PFSK-1 (cell line): ENCODE measurements around the gene WBP11.

Experiments
- FOXP2 ChIP-seq: optimal IDR thresholded peaks from 2 replicates; pipeline ENCODE3; 2011; ENCODE audit warnings: borderline replicate concordance, control low read depth, inconsistent platforms; ENCODE audit not compliant: insufficient read depth; ENCODE audit errors: extremely low read length, extremely low read depth
- POLR2AphosphoS5 ChIP-seq: IDR thresholded peaks from 2 replicates; pipeline ENCODE4 v1.6.1; 2012; ENCODE audit warnings: low read depth, mild to moderate bottlenecking, control low read depth, low read length, moderate library complexity
- REST ChIP-seq, 2 experiments: IDR thresholded peaks; 2 replicates each; pipeline versions ENCODE4 v1.6.1 to v1.8.0; 2011 to 2012; ENCODE audit warnings: low read depth in 2 of 2, low read length in 2 of 2, control low read depth in 1 of 2, inconsistent platforms in 1 of 2, mild to moderate bottlenecking in 1 of 2, moderate library complexity in 1 of 2; ENCODE audit not compliant: insufficient read depth in 1 of 2
- SIN3A ChIP-seq: IDR thresholded peaks from 2 replicates; pipeline ENCODE4 v1.6.1; 2012; ENCODE audit warnings: mild to moderate bottlenecking, low read length, moderate library complexity, borderline replicate concordance; ENCODE audit not compliant: insufficient read depth
- TAF1 ChIP-seq: IDR thresholded peaks from 2 replicates; pipeline ENCODE4 v1.6.1; 2012; ENCODE audit warnings: low read length, control low read depth, borderline replicate concordance; ENCODE audit not compliant: insufficient read depth

The WBP11 gene

GRCh38 chr12:14810953-14811483 is 7.7 kb upstream of the WBP11 start:
- TF ChIP-seq POLR2AphosphoS5 (no peak), FOXP2 (no peak), SIN3A (no peak), TAF1 (no peak), REST (IDR thresholded peaks at IDR 0.05; ENCODE audit: insufficient read depth in 1 of 2, low read depth in 2 of 2, low read length in 2 of 2) (no peak)

DNA sequence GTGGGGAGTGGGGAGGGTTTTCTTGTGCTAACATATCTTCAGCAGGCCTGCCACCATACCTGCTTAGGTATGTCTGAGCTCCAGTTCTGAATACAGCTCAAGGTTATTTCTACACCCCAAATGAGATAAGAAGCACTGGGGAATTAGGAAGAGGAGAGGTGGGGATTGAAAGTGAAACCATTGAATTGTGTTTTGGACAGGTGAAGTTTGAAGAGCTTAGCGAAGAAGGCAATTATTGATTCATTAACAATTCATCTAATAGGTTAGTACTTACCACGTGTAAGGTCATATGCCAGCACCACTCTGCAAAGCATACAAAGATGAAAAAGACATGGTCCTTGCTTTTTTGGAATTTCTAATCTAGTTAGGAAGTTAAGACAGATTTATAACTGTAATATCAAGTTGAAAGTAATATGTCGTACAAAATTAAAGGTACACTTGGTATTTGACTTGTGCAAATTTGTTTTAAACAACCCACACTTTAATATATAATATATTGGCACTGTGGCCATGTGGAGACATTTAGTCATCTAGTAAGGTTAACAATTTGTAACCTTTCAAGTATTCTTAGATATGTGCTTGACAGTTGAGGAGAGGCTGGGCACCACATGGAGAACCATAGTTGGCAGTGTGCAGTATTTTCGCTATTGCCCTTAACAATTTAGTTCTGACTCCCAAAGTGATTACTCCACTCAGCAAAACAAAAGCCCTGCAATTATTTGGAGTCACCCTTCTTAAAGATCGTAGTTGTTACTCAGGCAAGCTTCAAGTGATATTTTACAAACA is 7.1 kb upstream of the WBP11 start:
- no peak for TF ChIP-seq SIN3A
- TF ChIP-seq TAF1 = no peak
- no peak for TF ChIP-seq FOXP2
- TF ChIP-seq REST (IDR thresholded peaks at IDR 0.05; ENCODE audit: insufficient read depth in 1 of 2, low read depth in 2 of 2, low read length in 2 of 2) = no peak
- TF ChIP-seq POLR2AphosphoS5 = no peak

GRCh38 chr12:14803830-14804160 is 517 bp upstream of the WBP11 start:
- no peak for TF ChIP-seq POLR2AphosphoS5
- TF ChIP-seq REST (IDR thresholded peaks at IDR 0.05; ENCODE audit: insufficient read depth in 1 of 2, low read depth in 2 of 2, low read length in 2 of 2) = no peak
- no peak for TF ChIP-seq FOXP2
- no peak for TF ChIP-seq SIN3A
- no peak for TF ChIP-seq TAF1

DNA sequence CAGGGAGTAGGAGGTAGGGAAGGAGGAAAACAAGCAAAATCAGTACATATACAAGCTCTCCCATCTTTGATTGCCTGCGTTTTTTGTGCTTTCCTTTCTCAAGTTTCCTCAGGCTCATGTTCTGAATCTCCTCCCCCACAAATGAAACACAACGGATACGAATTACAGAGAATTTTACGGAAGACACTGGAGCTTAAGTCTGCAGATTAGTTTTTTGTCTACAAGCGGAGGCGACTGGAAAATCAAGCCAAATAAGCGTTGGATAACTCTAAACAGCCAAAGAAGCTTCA is 612 bp downstream of the WBP11 start:
- TF ChIP-seq POLR2AphosphoS5 (no peak), SIN3A (no peak), FOXP2 (no peak)

DNA sequence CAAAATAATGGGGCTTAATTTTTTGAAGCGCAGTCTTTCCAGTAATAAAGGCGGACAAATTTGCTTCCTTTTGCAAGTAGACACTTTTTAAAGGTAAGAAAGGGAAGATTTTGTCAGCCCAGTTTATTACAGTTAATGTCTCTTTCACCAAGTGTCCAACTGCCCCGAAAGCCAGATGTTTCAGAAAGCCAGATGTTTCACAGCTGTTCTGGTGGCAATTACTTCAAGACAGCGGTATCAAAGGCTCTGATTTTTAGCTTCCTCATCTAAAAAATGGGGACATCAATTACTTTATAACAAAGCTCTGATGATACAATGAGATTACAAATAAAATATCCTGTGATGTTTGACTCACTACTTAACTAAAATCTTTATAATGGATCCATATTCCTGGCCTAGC is 1.0 kb downstream of the WBP11 start:
- no peak for TF ChIP-seq SIN3A
- no peak for TF ChIP-seq FOXP2

DNA sequence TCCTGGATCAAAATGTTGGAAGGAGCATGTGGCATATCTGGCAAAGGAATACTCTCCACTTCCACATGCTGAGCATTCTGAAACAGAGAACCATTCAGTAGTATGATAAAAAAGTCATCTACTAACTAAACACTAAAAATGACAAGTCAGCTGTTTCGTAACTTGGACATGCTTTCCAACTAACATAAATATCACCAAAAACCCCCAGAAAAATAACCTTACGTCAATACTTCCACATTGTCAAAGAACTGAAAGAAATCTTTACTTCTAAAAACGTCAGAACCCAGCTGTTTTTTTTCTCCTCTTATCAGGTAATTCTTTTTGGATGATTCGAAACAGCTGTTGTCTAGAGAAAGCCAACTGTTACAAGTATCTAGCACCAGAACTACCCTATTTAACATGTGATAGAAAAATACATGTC is 8.2 kb downstream of the WBP11 start:
- TF ChIP-seq FOXP2 = no peak
- no peak for TF ChIP-seq REST (IDR thresholded peaks at IDR 0.05; ENCODE audit: insufficient read depth in 1 of 2, low read depth in 2 of 2, low read length in 2 of 2)
- TF ChIP-seq TAF1 = no peak
- no peak for TF ChIP-seq POLR2AphosphoS5
- TF ChIP-seq SIN3A = no peak
